ENCODE results near the gene FRMD5.

FRMD5 gene

DNA sequence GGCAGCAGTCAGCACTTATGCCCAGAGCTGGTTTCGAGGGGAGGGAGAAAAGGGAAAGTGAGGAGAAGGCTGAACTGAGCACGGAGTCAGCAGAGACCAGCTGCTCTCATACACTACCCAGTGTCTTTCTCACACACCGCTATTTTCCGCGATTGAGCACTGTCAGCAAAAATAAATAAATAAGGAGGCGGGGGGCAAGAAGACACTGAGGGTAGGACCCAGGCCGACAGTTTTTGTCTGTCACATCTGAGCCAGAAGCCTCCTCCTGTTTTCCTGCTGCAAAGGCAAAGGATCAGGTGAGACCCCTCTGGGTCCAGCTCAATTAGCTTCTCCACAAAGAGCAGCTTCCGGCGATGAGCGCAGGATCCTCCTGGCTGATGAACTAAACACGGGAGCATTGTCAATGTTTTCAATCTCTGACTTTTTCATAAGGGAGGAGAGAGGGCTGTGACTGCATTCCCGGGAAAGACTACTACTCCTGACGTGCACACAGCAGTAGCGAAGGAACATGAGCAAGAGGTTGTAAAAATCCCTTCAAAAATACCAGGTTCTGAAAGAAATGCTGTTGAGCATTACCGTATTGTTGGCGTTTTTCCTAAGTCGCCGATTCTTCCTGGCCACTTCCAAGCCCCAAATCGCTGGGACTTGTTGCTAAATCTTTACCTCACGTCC is 1.3 kb downstream of the FRMD5 start:
- no peak for TF ChIP-seq POLR2A (IDR thresholded peaks at IDR 0.05; ENCODE audit: low read depth, low read length)
- FAIRE-seq (peak; percentile 88), DNase-seq (ENCODE audit: insufficient read length, low spot score) (no peak)

- TF ChIP-seq POLR2A (IDR thresholded peaks at IDR 0.05; ENCODE audit: low read depth, low read length): no peak
- FAIRE-seq (no peak), DNase-seq (ENCODE audit: insufficient read length, low spot score) (no peak)
These were observed 6.3 kb downstream of the FRMD5 start for GRCh38 chr15:44188795-44189194.

DNA sequence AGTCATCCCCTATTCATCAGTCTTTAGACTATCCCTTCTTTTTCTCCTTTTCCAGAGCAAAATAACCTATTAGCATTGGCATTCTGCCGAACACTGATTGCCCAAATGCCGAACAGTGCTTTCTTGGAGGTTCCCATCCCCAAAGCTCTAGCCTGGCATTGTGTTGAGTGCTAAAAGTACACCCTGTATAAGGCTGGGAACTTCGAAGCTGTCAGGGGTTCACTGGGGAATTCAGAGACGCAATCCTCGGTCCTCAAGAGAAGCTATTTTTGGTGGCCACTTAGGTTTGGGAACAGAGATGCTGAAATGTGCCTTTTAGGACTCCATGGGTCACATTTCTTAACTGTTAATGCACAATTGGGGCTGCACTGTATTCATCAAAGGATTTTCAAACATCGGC is 8.4 kb downstream of the FRMD5 start:
- DNase-seq (ENCODE audit: insufficient read length, low spot score): no peak
- FAIRE-seq: no peak
- no peak for TF ChIP-seq POLR2A (IDR thresholded peaks at IDR 0.05; ENCODE audit: low read depth, low read length)

GRCh38 chr15:44183363-44183762 is 11.7 kb downstream of the FRMD5 start:
- DNase-seq (ENCODE audit: insufficient read length, low spot score) (no peak), FAIRE-seq (peak; percentile 93)
- no peak for TF ChIP-seq POLR2A (IDR thresholded peaks at IDR 0.05; ENCODE audit: low read depth, low read length)

GRCh38 chr15:44181410-44181809 is 13.7 kb downstream of the FRMD5 start:
- DNase-seq (ENCODE audit: insufficient read length, low spot score) (no peak), FAIRE-seq (no peak)
- TF ChIP-seq POLR2A (IDR thresholded peaks at IDR 0.05; ENCODE audit: low read depth, low read length): no peak

- FAIRE-seq (peak; percentile 57), DNase-seq (ENCODE audit: insufficient read length, low spot score) (no peak)
- no peak for TF ChIP-seq POLR2A (IDR thresholded peaks at IDR 0.05; ENCODE audit: low read depth, low read length)
These were observed 17.9 kb downstream of the FRMD5 start for GRCh38 chr15:44177139-44177538.

DNA sequence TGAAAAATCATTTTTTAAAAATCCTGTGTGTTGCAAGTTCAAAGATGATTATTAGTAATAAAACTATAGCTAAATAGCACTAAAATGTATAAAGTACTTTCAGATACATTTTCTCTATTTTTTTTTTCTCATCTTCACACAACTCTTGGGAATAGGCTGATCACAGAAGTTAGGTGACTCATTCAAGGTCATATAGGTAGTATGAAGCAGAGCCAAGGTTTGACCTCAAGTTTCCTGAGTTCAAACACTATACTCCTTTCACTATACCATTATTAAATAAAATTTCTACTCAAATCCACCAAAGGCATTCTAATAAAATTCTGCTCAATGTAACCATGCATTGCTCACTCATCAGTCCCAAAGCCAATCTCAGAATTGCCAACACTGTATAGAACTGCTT is 21.3 kb downstream of the FRMD5 start:
- FAIRE-seq (no peak), DNase-seq (ENCODE audit: insufficient read length, low spot score) (no peak)
- no peak for TF ChIP-seq POLR2A (IDR thresholded peaks at IDR 0.05; ENCODE audit: low read depth, low read length)

DNA sequence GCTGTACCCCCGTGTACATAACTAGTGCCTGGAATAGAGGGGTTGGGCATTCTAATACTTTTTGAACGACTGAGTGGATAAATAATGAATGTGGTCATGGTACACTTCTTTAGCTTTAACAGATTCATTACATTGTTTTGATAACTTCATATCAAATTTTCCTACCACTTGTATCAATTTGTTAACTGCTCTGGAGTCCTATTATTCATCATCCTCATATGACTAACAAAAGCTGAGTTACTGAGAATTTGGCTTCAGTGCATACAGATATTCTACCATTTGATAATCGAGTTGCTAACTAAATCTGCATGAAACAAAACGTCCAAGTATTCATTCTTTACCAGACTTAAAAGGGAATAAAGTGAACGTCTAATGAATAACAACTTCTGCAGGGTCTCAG is 31.7 kb downstream of the FRMD5 start:
- FAIRE-seq (peak; percentile 50), DNase-seq (ENCODE audit: insufficient read length, low spot score) (no peak)
- no peak for TF ChIP-seq POLR2A (IDR thresholded peaks at IDR 0.05; ENCODE audit: low read depth, low read length)

DNA sequence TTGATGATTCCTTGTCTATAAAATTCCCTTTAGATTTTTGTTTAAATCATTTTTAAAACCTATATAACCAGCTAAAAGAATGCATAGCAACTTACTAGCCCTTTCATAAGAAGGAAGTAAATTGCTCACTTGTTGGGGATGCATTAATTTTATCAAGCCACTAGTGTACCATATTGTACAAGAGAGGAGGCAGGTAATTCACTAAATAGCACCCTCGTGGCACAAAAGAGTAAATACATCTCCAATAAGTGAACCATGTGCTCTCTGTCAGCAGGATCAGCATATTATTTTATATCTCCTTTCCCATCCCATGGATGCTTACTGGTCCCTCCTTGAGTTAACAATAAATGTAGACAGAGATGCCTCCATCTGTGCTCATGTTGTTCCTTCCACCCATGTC is 34.3 kb downstream of the FRMD5 start:
- TF ChIP-seq POLR2A (IDR thresholded peaks at IDR 0.05; ENCODE audit: low read depth, low read length): no peak
- DNase-seq (ENCODE audit: insufficient read length, low spot score): no peak

DNA sequence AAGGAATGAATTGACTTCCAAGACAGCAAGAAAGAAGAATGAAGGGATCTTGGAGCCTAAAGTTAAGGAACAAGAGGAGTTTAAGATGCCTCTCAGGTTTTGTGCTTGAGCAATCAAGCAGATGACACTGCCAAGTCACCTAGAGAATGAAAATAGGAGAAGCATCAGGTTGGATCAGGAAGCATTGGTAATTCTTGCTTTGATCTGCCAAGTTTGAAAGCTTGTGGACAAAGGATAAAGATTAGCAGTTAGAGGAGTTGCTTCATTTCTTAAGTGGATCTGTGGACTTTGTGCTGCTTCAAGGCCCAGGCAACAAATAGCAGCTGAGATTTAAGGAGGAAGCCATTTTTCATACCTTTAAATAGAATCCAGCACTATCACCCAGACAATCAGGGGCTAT is 35.6 kb downstream of the FRMD5 start:
- no peak for TF ChIP-seq POLR2A (IDR thresholded peaks at IDR 0.05; ENCODE audit: low read depth, low read length)
- DNase-seq (ENCODE audit: insufficient read length, low spot score) (no peak), FAIRE-seq (peak; percentile 91)

More for the DNA sequence above, 34.3 kb downstream of the FRMD5 start:
- FAIRE-seq: no peak

DNA sequence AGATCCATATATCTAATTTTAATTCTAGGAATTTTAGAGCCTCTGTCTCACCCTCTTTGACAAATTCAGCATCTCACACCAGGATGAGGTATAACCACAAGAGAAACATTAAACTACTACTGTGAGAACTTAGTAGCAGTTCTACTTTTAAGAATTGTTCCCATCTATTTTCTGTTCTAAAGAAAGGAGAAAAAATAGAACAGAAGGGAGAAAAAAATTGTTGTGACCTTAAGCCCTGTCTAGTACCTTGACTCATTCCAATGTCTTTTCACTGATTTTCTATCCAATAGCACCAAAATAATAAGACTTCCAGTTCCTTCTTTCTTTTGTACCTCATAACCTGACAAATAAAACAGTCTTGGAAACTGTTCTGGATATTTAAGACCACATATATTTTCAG is 37.0 kb downstream of the FRMD5 start:
- FAIRE-seq (no peak), DNase-seq (ENCODE audit: insufficient read length, low spot score) (no peak)
- TF ChIP-seq POLR2A (IDR thresholded peaks at IDR 0.05; ENCODE audit: low read depth, low read length): no peak

DNA sequence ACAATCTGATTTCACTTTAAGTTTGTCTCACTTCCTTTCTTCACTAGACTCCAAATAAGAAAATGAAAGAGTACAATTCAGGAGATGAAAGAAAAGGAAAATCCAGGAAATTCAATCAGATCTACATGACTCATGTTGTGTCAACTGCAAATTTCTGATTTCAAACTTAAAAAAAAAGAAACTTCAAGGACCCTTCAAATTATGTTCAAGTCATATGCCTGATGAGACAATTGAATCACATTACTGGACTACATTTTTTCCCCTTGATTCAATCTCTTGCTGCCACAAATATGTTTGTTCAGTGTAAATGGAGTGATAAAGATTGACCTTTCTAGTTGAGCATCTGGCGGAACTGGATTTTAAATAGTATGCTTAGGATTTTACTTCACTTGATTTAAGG is 37.4 kb downstream of the FRMD5 start:
- peak; percentile 19 for DNase-seq (ENCODE audit: insufficient read length, low spot score)
- TF ChIP-seq POLR2A (IDR thresholded peaks at IDR 0.05; ENCODE audit: low read depth, low read length): no peak
- FAIRE-seq: peak; percentile 99

GRCh38 chr15:44153352-44153751 is 41.7 kb downstream of the FRMD5 start:
- no peak for TF ChIP-seq POLR2A (IDR thresholded peaks at IDR 0.05; ENCODE audit: low read depth, low read length)
- DNase-seq (ENCODE audit: insufficient read length, low spot score) (no peak), FAIRE-seq (no peak)

- TF ChIP-seq POLR2A (IDR thresholded peaks at IDR 0.05; ENCODE audit: low read depth, low read length): no peak
- no peak for DNase-seq (ENCODE audit: insufficient read length, low spot score)
- FAIRE-seq: no peak
These were observed 45.8 kb downstream of the FRMD5 start for GRCh38 chr15:44149224-44149623.

DNA sequence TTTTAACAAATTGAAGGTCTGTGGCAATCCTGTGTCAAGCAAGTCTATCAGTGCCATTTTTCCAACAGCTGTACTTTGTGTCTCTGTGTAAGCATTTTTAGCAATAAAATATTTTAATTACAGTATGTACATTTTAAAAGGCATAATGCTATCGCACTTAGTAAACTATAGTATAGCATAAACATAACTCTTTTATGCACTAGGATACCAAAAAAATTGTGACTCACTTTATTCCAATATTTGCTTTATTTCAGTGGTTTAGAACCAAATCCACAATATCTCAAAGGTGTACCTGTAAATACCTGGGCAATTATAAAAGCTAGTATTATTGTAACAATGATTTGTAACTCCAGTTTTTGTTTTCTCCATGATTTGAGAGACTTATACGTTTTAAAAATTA is 46.5 kb downstream of the FRMD5 start:
- TF ChIP-seq POLR2A (IDR thresholded peaks at IDR 0.05; ENCODE audit: low read depth, low read length): no peak
- FAIRE-seq: no peak

GRCh38 chr15:44147636-44148035 is 47.4 kb downstream of the FRMD5 start:
- TF ChIP-seq POLR2A (IDR thresholded peaks at IDR 0.05; ENCODE audit: low read depth, low read length): no peak
- DNase-seq (ENCODE audit: insufficient read length, low spot score): no peak
- no peak for FAIRE-seq

More for the DNA sequence above, 46.5 kb downstream of the FRMD5 start:
- no peak for DNase-seq (ENCODE audit: insufficient read length, low spot score)

Data from H54 (cell line).